Spleen (tissue), 7 donors: Measurements from ENCODE around the gene SOX9.

Experiments used
- POLR2A ChIP-seq, 3 donors: fragments of 450-650 bp; IDR thresholded peaks; one replicate each; pipeline ENCODE4 v1.5.1; 2017; ENCODE audit warnings: antibody characterized with exemption in 3 of 3, mild to moderate bottlenecking in 1 of 3
- TF ChIP-seq, protein P1 (sequence below), 11 experiments: fragments of 200-600 bp in 7 of 11; fragments of 450-650 bp in 4 of 11; sonication (generic) in 4 of 11; IDR thresholded peaks in 8 of 11; conservative IDR thresholded peaks in 3 of 11; 1 replicate in 7 of 11; 2 replicates in 4 of 11; pipeline versions ENCODE4 v1.4.0 to v1.8.0; 2016 to 2021; ENCODE audit warnings: antibody characterized with exemption in 11 of 11, inconsistent platforms in 4 of 11, mild to moderate bottlenecking in 1 of 11
- donor health status: DM: no; HTN: no; CAD: no; lungs with moderate emphysema.
- donor health status: DM: no; HTN: no; CAD: no.
- donor health status: DM: no; HTN: no; CAD: no.

DNA sequence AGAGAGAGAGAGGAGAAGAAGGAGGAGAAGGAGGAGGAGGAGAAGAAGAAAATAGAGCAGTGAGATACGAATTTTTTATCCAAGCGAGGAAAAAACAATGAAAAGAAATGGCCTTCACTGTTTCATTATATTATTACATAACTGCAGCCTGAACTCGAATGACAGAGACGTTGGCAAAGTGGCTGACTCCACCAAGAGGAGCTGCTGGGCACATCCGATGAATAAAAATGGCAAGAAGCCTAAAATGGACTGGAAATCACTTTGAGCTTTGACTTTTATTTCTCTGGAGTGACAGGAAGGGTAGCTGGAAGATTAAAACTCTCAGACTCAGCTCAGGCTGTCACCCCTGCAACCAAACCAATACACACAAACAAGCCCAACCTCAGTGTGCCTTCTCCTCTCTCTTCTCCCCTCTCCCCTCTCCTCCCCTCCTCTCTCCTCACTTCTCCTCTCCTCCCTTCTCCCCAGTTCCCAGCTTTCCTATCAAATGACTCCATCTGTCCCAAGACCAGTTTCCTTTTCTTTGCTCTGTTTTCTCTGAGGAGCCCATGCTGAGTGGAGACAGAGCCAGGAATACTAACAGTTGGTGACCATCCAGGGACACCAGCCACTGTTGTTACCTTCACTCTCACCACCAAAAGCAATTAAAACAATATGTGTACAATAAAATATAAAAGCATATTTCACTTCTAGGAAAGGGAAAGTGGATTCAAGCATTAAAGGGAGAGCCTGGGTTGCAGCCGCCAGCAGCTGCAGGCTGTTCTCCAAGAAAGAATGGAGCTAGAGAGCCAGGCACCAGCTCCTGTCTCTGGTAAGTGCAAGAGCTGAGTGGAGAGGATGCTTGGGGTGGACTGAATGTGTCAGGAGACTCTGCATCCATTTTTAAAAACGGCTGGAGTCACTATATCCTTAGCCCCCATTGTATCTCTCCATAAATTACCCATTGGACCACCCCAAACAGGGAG lies 51.2 kb downstream of the SOX9 start:
- TF ChIP-seq, protein P1, sequence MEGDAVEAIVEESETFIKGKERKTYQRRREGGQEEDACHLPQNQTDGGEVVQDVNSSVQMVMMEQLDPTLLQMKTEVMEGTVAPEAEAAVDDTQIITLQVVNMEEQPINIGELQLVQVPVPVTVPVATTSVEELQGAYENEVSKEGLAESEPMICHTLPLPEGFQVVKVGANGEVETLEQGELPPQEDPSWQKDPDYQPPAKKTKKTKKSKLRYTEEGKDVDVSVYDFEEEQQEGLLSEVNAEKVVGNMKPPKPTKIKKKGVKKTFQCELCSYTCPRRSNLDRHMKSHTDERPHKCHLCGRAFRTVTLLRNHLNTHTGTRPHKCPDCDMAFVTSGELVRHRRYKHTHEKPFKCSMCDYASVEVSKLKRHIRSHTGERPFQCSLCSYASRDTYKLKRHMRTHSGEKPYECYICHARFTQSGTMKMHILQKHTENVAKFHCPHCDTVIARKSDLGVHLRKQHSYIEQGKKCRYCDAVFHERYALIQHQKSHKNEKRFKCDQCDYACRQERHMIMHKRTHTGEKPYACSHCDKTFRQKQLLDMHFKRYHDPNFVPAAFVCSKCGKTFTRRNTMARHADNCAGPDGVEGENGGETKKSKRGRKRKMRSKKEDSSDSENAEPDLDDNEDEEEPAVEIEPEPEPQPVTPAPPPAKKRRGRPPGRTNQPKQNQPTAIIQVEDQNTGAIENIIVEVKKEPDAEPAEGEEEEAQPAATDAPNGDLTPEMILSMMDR (IDR thresholded peaks at IDR 0.05 in 8 of 11, conservative IDR thresholded peaks at IDR 0.05 in 3 of 11), result no peak
- TF ChIP-seq POLR2A (IDR thresholded peaks at IDR 0.05), result no peak
